Measurements from ENCODE around the gene RXFP4. TPM values are rescaled to one million over a fixed set of nuclear protein-coding genes. Genes with fewer than 3 reads are reported as not detected.

The RXFP4 gene
- total RNA-seq, 1 donor from 2014 or later: not detected

DNA sequence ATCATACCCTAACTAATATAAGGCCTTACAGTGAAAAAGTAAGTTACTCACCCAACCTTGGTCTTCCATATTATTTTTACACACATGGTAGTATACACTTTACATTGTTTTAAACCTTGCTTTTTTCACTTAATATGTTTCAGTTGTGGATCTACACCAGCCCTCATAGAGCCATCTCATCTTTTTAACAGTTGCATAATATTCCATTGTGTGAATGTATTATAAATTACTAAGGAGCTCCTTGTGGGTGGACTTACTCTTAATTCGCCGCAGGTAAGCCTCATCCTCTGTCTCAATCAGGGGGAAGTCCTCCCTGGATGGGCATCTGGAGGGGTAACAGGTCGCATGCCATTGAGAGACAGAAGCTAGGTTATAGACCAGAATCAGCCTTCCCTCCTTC is 13.2 kb downstream of the RXFP4 start:
- H3K36me3 ChIP-seq: peaks cover 99% of the 10 kb centered on the region
- H3K27me3 ChIP-seq (ENCODE audit: low read depth): no peaks in the 10 kb centered on the region
- H3K27ac ChIP-seq: no peak overlapping the region
- ATAC-seq (no peak), DNase-seq (no peak)
- intact Hi-C loops (cut with DNase I): no loop called here
- TF ChIP-seq CTCF (IDR thresholded peaks at IDR 0.05): no peak
- H3K4me3 ChIP-seq: no peak overlapping the region
- H3K9me3 ChIP-seq: no peaks in the 10 kb centered on the region
- H3K4me1 ChIP-seq: no peaks in the 10 kb centered on the region

DNA sequence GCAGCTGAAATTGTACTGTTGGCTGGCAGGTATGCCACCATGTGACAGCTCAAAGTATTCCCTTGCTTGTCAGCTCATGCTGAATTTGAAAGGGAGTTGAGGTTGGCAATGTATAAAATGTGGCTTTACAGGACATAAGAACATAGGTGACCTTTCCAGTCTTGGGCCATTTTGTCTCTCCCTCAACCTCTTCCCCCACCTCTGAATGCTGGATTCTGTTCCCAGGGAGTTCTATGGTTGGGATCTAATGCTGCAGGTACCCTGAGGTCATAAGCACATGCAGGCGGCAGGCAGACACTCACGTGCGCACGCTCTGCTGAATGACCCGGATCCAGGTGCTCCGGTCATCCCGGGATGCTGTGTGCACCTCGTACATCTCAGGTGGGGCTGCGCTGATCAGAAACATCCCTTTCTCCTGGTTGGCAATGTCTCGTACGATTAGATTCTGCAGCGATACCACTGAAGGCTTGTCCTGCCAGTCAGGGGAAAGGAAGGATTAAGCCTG is 16.0 kb downstream of the RXFP4 start:
- ATAC-seq (no peak), DNase-seq (no peak)
- Histone ChIP-seq H3K36me3 (peaks cover 99% of the 10 kb centered on the region), H3K27ac (no peak overlapping the region), H3K4me1 (peaks cover 16% of the 10 kb centered on the region), H3K4me3 (no peak overlapping the region), H3K9me3 (no peaks in the 10 kb centered on the region), H3K27me3 (ENCODE audit: low read depth) (no peaks in the 10 kb centered on the region)
- intact Hi-C loops (cut with DNase I): no loop called here
- no peak for TF ChIP-seq CTCF (IDR thresholded peaks at IDR 0.05)

- intact Hi-C loops (cut with DNase I): no loop called here
- Histone ChIP-seq H3K27me3 (ENCODE audit: low read depth) (no peaks in the 10 kb centered on the region), H3K36me3 (peaks cover 100% of the 10 kb centered on the region), H3K4me1 (peaks cover 27% of the 10 kb centered on the region), H3K27ac (no peak overlapping the region), H3K9me3 (no peaks in the 10 kb centered on the region), H3K4me3 (no peak overlapping the region)
- ATAC-seq (no peak), DNase-seq (no peak)
- TF ChIP-seq CTCF (IDR thresholded peaks at IDR 0.05): no peak
Measured at GRCh38 chr1:155960081-155960745, 18.8 kb downstream of the RXFP4 start.

DNA sequence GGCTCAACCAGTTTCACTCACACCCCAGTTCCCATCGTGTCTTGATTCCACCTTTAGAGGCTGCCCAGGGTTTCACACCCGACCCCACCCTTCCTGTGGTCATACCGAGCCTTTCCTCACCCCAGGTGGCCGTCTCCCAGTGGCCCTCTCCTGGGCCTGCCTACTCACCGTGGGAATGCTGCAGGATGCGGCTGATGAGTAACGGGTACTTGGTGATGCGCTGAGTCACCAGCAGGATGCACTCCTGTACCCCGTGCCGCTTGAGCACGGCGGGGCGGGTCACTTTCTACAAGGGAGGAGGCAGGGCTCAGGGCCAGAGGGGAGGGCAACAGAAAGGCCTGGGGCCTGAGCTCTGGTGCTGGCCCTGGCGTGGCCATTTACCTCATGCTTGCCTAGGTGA is 20.5 kb downstream of the RXFP4 start:
- peaks cover 100% of the 10 kb centered on the region for H3K36me3 ChIP-seq
- H3K4me1 ChIP-seq: peaks cover 45% of the 10 kb centered on the region
- H3K9me3 ChIP-seq: no peaks in the 10 kb centered on the region
- no peak for DNase-seq
- H3K4me3 ChIP-seq: no peak overlapping the region
- TF ChIP-seq CTCF (IDR thresholded peaks at IDR 0.05): peak; percentile 34
- no peaks in the 10 kb centered on the region for H3K27me3 ChIP-seq (ENCODE audit: low read depth)
- intact Hi-C loops (cut with DNase I): no loop called here
- H3K27ac ChIP-seq: peak overlapping the region; percentile 68
- peak; percentile 59 to 82 for ATAC-seq

- no peaks in the 10 kb centered on the region for H3K27me3 ChIP-seq (ENCODE audit: low read depth)
- intact Hi-C loops (cut with DNase I): no loop called here
- no peak overlapping the region for H3K4me3 ChIP-seq
- ATAC-seq (peak in 1 of 2 donors; percentile 16), DNase-seq (peak; percentile 67)
- peaks cover 52% of the 10 kb centered on the region for H3K4me1 ChIP-seq
- no peaks in the 10 kb centered on the region for H3K9me3 ChIP-seq
- no peak for TF ChIP-seq CTCF (IDR thresholded peaks at IDR 0.05)
- H3K27ac ChIP-seq: peak overlapping the region; percentile 68
- peaks cover 100% of the 10 kb centered on the region for H3K36me3 ChIP-seq
Measured at GRCh38 chr1:155962599-155963211, 21.3 kb downstream of the RXFP4 start.

Measured in lower lobe of right lung (tissue), 2 donors.